Fibroblast of skin of scalp (primary cell): ENCODE results near the gene NPC1L1.
"Not testable (repeated sequence)": the region's sequence is repeated elsewhere in the genome, so short reads cannot be mapped to it uniquely, and the experiment has no call there.

Experiments used
- DNase-seq: peaks from one replicate; pipeline ENCODE4 v3.0.0-alpha.2; 2013

Gene NPC1L1

GRCh38 chr7:44506592-44507288 lies 34.4 kb downstream of the NPC1L1 start:
- DNase-seq, result not testable (repeated sequence)

GRCh38 chr7:44505595-44505994 lies 35.5 kb downstream of the NPC1L1 start:
- DNase-seq, result no peak

- no peak for DNase-seq
Observed at GRCh38 chr7:44498230-44498954, 42.7 kb downstream of the NPC1L1 start.

GRCh38 chr7:44497155-44498027 lies 43.7 kb downstream of the NPC1L1 start:
- no peak for DNase-seq

GRCh38 chr7:44496385-44496784 lies 44.7 kb downstream of the NPC1L1 start:
- DNase-seq, result no peak

- DNase-seq, result no peak
Observed at GRCh38 chr7:44494960-44495359, 46.2 kb downstream of the NPC1L1 start.

GRCh38 chr7:44491229-44491628 lies 49.9 kb downstream of the NPC1L1 start:
- DNase-seq, result no peak

GRCh38 chr7:44490351-44491200 lies 50.6 kb downstream of the NPC1L1 start, which contains the start of gene NUDCD3:
TSS of gene NUDCD3 (minus strand) at chr7:44490658. CDS start at chr7:44490600, 58 bp downstream.
- DNase-seq, result peak; percentile 85

GRCh38 chr7:44489955-44490350 lies 51.2 kb downstream of the NPC1L1 start:
- DNase-seq, result peak; percentile 18

GRCh38 chr7:44488955-44489354 lies 52.2 kb downstream of the NPC1L1 start:
- no peak for DNase-seq

GRCh38 chr7:44486693-44487092 lies 54.4 kb downstream of the NPC1L1 start:
- no peak for DNase-seq

- DNase-seq, result no peak
Observed at GRCh38 chr7:44486001-44486400, 55.1 kb downstream of the NPC1L1 start.

GRCh38 chr7:44484482-44485313 lies 56.4 kb downstream of the NPC1L1 start:
- no peak for DNase-seq

GRCh38 chr7:44482502-44483485 lies 58.3 kb downstream of the NPC1L1 start:
- DNase-seq, result no peak

- DNase-seq, result no peak
Observed at GRCh38 chr7:44477938-44478337, 63.2 kb downstream of the NPC1L1 start.

GRCh38 chr7:44477063-44477830 lies 63.9 kb downstream of the NPC1L1 start:
- peak; percentile 79 for DNase-seq

GRCh38 chr7:44476313-44476712 lies 64.8 kb downstream of the NPC1L1 start:
- no peak for DNase-seq

- peak; percentile 12 for DNase-seq
Observed at GRCh38 chr7:44473295-44473694, 67.8 kb downstream of the NPC1L1 start.

- no peak for DNase-seq
Observed at GRCh38 chr7:44472843-44473242, 68.3 kb downstream of the NPC1L1 start.
